Stimulated activated naive CD4-positive, alpha-beta T cell treated with Interleukin-2 at 50 U/mL for 16 hours (primary cell): ENCODE results near the gene CNOT3.
"Not testable (repeated sequence)": the region's sequence is repeated elsewhere in the genome, so short reads cannot be mapped to it uniquely, and the experiment has no call there.

ENCODE experiments used
- DNase-seq: peaks from one replicate; lab custom pipeline; 2025; lab: John Stamatoyannopoulos, UW

Gene CNOT3

DNA sequence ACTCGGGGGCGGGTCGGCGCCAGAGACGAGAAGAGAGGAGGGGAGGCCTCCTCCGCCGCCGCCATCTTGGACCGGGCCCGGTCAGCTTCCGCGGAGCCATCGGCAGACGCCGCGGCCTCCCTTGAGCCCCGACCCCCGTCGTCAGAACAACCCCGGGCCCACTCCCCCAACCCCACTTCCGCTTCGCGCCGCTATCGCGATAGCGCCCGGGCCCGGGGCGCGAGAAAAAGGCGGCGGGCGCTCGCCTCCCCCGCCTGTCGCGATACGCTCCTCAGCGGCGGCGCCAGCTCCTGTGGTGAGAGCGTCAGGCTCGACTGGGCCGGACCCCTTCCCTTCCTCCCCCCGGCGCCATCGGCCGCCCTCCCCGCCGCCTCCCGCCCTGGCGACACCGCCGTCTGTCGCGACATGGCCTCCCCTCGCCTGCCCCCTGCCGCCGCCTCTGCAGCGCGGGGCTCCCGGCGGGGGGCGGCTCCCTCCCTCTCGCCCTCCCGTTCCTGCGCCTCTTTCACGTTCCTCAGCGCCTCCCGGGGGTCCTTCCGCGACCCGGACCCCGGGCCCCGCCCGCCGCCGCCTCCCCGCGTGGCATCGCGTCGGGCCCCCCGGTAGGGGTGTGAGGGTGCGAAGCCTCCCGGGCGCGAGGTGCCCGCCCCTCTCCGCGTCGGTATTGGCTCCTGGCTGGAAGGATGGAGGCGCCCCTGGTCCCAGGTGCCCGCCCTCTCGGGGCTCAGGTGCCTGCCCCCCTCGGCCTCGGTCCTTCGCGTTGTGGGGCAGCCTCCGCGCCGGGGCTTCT is at the start of gene CNOT3:
TSS of gene CNOT3 (plus strand) at position 64 of the 790 bp plus-strand sequence. CDS start 5,217 bp downstream, outside the sequence.
- DNase-seq: peak; percentile 17

DNA sequence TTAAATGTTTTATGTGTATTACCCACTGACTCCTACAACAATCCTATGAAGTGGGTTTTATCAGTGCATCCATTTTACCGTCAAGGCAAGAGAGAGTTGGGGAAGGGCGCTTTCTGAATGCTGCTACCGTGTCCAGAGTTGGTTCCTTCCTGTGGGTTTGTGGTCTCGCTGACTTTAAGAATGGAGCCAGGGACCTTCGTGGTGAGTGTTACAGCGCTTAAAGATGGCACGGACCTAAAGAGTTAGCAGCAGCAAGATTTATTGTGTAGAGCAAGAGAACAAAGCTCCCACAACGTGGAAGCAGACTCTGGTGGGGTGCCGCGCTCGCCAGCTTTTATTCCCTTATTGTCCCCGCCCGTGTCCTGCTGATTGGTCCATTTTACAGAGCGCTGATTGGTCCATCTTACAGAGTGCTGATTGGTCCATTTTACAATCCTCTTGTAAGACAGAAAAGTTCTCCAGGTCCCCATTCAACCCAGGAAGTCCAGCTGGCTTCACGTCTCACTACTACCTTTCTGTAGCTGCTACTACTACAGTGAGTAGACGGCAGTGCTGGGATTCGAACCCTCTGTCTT is 43.0 kb upstream of the CNOT3 start:
- DNase-seq: no peak

DNA sequence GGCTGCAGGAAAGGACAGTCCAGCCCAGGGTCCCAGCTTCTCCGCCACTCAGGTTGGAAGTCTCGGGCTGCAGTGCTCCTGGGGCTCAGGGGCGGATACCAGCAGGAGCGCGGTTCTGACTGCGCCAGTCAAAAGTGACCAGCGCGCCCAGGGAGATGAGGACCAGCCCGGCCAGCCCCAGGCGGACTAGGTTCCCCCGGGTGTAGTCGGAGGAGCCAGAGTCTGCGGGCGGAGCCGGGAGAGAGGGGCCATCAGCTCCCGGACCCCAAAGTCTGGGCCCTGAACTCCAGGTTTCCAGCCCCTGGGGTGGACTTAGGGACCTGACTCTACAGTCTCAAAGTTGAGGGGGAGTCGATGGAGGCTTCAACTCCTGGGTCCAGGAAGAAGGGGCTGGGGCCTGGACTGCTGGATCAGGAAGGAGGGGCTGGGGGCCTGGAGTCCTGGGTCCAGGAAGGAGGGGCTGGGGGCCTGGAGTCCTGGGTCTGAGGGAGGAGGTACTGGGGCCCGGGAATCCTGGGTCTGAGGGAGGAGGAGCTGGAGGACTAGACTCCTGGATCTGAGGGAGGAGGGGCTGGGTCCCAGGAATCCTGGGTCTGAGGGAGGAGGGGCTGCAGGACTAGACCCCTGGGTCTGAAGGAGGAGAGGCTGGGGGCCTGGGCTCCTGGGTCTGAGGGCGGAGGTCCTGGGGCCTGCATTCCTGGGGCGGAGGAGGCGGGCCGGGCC is 42.3 kb upstream of the CNOT3 start:
- DNase-seq: no peak

DNA sequence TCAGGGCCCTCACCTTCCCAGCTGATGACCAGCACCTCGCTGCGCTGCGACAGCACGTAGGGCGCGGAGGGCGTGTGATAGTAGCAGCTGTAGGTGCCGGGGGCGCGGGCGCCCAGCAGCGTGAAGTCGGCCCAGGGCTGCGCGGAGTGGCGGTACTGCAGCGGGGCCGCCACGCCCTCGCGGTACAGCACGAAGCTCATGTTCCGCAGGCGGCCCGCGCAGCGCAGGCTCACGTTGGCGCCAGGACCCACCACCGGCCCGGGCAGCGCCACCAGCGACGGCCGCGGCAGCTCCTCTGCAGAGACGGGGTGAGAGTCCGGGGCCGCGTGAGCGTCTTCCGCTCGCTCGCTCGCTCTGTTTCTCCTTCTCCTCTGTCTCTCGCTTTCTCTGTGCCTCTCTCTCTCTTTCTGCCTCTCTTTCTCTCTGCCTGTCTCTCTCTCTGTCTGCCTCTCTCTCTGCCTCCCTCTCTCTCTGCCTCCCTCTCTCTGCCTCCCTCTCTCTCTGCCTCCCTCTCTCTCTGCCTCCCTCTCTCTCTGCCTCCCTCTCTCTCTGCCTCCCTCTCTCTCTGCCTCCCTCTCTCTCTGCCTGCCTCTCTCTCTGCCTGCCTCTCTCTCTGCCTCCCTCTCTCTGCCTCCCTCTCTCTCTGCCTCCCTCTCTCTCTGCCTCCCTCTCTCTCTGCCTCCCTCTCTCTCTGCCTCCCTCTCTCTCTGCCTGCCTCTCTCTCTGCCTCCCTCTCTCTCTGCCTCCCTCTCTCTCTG is 41.5 kb upstream of the CNOT3 start:
- DNase-seq: peak; percentile 52

DNA sequence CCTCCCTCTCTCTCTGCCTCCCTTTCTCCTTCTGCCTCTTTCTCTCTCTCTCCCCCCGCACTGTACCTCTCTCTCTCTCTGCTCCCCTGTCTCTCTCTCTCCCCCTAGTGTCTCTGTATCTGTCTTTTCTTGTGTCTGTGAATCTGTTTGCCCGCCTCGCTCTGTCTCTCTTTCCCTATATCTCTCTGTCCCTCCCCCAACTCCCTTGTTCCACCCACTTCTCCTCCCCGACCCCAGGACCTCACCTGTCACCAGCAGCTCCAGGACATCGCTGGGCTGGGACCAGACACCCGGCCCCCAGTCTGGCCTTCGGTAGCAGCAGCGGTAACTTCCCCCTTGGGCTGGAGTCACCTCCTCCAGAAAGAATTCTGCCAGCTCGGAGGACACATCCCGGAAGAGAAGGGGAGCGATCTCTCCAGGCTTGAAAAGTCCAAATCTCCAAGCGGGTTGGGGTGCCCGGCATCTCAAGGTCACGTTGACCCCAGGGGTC is 40.9 kb upstream of the CNOT3 start:
- no peak for DNase-seq

DNA sequence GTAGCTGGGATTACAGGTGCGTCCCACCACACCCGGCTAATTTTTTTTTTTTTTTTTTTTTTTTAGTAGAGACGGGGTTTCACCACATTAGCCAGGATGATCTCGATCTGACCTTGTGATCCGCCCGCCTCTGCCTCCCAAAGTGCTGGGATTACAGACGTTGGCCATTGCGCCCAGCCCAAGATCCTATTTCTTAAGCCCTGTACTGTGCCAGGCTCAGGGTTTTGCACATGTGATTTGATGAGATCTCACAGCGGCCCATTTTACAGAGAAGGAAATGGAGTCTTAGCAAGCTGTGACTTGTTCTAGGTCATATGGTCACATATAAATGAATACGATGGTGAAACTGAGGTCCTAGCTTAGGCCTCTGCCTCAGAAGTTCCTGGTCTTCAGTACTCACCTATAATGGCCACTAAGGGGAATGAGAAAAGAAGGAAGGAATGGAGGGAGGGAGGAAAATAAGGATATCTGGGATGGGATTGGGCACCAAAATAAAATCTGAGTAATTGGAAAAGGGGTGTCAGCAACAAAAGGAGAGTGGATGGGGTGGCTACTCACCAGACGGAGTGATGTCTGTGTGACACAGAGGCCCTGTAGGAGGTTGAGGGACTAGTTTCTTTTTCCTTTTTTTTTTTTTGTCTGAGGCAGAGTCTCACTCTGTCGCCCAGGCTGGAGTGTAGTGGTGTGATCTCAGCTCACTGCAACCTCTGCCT is 38.2 kb upstream of the CNOT3 start:
- no peak for DNase-seq

DNA sequence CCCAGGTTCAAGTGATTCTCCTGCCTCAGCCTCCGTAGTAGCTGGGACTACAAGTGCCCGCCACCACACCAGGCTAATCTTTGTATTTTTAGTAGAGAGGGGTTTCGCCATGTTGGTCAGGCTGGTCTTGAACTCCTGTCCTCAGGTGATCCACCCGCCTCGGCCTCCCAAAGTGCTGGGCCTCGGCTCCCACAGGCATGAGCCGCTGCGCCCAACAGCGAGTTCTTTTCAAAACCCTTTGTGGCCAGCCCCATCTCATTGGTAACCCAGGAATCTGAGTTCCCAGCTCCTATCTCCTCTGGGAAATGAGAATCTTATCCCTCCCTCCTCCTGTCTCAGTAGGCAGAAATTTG is 37.7 kb upstream of the CNOT3 start:
- not testable (repeated sequence) for DNase-seq

DNA sequence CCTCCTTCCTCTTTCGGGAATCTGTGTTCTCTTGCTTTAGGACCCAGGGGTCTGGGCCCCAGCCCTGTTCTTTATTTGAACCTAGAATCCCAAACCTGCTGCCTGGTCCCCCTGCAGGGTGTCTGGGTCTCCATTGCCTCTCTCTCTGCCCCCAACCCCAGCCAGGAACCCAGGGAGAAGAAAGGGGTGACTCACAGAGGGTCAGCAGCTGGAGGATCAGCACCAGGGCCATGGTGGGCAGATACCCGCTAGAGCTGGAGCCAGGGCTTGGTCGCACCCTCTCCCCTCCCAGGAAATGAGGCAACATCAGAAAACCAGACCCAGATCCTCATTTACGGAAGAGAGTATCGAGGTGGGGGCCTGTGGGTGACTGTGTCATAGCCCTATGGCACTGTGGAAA is 37.0 kb upstream of the CNOT3 start, which contains the start of gene OSCAR:
TSS of gene OSCAR (minus strand) at position 243 of the 400 bp plus-strand sequence. CDS start at position 232, 11 bp downstream.
- DNase-seq: no peak

DNA sequence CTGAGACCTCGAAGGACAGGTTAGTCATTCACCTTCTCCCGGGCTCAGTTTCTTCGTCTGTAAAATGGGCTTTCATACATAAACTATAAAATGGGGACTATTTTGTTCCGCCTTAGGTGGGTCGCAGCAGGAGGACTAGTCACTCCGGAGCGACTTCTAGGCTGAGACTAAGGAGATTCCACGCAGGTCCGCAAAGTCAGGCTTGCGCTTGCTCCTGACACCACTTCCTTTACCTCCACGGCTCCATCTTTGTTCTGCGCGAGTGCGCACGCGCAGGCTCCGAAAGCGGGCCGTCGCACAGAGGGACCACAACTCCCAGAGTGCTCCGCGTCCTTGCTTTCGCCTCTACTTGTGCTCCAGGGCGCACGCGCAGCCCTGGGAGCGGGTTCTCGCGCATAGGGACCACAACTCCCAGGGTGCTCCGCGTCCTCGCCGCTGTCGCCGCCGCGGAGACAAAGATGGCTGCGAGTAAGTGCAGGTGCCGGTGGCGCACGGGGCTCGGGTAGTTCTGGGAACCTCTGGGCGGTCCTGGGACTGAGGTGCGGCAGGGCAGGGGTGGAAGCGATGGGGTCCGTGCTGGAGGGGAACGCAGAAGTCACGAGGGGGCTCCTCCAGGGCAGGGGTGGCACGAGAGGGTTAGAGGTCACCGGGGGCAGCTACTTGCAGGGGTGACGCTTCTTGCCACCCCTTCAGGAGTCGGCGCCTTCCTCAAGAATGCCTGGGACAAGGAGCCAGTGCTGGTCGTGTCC is 35.0 kb upstream of the CNOT3 start, which contains the start of gene NDUFA3:
TSS of gene NDUFA3 (plus strand) at position 435 of the 749 bp plus-strand sequence. CDS start at position 459, 24 bp downstream.
- peak; percentile 97 for DNase-seq

DNA sequence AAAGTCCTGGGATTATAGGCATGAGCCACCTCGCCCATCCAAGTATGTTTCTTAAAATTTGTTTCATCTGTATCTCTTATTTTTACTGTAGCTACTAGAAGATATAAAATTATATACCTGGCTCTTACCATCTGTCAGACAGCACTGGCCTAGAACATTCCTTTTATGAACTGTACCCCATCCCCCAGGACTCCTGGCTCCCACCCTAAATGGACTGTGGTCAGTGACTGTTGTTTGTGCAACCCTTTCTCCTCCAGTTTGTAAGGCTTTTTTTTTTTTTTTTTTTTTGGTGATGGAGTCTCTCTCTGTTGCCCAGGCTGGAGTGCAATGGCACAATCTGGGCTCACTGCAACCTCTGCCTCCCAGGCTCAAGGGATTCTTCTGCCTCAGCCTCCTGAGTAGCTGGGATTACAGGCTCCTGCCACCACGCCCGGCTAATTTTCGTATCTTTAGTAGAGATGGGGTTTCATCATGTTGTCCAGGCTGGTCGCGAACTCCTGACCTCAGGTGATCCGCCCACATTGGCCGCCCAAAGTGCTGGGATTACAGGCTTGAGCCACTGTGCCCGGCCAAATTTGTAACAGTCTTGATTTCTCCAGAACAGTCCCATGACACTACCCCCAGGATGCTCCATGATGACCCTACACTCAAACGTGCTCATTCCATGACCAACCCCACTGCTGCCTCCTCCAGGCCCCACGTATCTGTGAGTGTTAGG is 32.4 kb upstream of the CNOT3 start:
- DNase-seq: no peak

DNA sequence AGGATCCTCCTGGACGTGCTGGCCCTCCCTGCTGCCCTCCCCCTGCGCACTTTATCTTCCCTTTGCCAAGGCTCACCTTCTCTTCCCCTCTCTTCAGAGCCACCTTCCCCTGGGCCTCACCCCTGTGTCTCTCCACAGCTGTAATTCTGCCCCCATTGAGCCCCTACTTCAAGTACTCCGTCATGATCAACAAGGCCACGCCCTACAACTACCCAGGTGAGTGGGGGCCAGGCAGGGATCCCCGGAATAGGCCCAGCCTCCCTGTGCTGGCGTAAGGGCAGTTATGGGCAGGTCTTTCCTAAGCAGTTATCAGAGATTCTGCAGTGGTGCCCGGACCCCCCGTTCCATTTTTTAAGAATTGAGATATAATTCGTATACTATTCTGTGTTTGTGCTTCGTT is 31.8 kb upstream of the CNOT3 start:
- DNase-seq: no peak

DNA sequence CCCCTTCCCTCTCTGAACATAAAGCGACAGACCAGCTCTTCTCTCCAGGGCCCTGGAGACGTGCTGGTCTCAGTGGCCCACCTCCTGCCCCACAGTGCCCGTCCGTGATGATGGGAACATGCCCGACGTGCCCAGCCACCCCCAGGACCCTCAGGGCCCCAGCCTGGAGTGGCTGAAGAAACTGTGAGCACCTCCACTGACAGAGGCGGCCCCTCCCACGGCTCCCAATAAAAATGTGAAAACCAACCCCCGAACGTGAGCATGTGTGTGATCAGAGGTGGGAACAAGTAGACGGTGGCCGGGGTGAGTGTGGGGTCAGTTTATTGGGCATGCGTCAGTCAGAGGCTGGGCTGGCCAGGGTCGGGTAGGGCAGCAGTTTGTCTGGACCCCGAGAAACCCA is 30.8 kb upstream of the CNOT3 start:
- DNase-seq: no peak

DNA sequence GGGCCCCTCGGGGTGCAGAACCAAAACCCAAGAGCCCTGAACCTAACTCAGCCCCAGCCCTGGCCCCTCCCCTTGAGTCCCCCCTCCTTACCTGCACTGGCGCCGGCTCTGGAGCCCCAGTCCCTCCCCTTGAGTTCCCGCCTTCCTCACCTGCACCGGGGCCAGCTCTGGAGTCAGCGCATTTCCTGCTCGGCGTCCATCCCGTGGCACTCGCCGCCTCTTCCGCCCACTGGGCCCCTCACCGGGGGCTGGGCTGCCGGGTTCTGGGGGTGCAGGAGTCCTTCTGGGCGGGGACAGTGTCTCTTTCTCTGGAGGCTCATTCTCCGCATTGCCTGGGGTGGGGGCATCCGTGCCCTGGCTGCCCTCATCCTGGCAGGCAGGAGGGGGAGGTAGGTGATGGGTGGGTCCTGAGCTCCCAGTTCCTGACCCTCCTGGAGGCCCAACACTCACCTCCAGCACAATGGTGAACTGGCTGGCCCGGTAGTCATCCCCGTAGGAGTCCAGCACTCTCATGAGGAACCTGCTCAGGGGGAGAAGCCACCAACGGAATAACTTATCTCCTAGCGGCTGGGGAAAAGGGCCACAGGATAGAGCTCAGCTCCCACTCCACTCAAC is 29.6 kb upstream of the CNOT3 start:
- DNase-seq: no peak

DNA sequence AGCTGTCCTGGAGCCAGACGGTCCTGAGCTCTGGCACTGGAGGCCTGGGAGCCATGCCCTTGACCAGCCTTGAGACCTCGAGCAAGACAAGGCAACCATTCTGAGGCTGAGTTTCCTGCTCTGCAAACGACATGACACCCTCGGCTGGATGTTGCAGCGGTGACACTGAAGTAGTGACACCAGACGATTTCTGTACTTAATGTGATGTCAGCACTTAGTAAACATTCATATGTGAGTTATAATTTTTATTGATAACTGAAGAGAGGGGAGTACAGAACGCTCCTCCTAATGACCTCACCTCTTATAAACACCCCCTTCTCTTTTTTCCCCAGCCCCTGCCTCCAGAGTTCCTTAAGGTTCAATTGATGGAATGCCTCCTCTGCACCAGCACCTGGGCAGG is 29.1 kb upstream of the CNOT3 start:
- DNase-seq: no peak

DNA sequence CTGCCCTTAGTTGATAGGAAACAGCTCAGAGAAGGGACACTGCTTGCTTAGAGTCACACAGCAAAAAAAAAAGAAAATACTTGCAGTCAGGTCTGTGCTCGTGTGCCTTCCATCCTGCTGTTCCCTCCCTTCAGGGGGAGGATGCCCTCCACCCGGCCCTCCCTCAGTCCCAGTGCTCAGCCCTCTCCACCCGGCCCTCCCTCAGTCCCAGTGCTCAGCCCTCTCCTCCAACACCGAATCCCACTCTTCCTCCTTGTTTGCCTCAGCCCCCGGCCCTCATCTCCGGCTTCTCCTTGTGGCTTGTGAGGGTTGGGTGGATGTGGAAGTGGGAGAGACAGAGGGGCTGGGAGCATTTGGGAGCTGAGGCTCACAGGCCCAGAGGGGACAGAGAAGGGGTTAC is 27.9 kb upstream of the CNOT3 start:
- DNase-seq: no peak

DNA sequence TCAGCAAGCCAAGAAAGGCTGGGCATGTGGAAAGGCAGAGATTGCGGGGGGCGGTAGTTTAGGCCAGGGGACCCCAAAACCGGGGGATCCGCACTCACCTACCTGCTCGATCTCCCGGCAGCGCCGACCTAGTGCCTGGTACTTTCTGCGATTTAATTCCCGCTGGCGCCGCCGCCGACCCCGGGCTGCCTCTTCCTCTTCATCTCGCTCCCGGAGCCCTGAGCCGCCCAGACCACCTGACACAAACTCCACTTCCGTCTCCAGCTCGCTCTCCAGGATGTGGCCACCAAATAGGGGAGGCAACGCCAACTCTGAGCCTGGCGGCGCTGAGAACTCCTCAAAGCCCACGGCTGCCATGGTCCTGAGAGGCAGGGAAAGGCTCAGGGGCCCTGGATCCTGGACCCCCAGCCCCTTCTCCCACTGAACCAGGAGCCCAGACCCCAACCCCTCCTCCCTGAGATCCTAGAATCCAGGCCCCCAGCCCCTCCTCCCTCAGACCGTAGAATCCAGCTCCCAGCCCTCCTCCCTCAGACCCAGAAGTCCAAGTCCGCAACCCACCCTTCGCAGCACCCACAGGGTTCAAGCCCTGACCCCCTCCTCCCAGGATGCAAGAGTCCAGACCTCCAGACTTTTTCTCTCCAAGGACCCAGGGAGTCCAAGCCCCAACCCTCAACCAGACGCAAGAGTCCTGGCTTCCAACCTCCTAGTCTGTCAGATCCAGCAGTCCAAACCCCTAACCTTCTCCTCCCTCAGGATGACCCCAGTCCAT is 23.0 kb upstream of the CNOT3 start:
- peak; percentile 20 for DNase-seq

DNA sequence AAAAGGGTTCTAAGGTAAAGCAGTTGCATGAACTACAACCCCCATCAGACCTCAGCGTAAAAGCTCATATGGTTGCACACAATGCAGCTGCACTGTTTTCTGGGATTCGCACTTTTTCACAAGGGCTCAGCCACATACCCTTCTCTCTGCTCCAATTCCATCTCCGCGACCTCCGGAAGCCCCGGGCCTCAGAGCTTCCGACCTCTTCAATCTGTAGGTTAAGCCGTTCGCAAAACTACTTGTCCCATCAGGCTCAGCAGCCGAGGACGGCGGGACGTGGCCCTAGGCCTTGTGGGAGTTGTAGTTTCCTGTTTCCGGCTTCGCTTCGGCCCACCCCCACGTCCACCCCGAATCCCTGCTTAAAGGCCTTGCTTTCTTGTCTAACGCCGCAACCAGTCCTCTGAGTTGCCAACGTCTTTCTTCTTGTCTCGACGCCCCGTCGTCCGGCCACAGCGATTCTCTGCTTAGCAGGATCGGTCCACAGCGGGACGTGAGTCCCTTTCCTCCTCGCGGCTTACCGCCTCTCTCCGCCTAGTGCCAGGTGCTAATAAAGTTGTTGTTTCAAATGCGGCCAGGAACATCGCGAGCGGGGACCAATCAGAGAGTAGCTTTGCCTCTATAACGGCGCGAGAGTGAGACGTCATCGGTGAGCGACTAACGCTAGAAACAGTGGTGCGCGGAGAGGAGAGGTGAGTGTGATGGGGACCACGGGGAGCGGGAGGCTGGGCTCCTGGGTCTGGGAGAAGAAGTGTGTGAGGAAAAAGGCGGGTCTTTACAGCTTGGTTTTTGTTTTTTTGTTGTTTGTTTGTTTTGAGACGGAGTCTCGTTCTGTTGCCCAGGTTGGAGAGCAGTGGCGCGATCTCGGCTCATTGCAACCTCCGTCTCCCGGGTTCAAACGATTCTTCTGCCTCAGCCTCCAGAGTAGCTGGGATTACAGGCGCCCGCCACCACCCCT is 22.2 kb upstream of the CNOT3 start, which contains the start of the genes PRPF31 and TFPT:
TSS of gene PRPF31 (plus strand) at position 646 of the 955 bp plus-strand sequence. CDS start 2,525 bp downstream, outside the sequence.
TSS of gene TFPT (minus strand) at position 549 of the 955 bp plus-strand sequence. CDS start at position 161, 388 bp downstream.
- DNase-seq: peak; percentile 95
